K562 (cell line): ENCODE results near the gene DNAJB12. TPM values are rescaled to one million over a fixed set of nuclear protein-coding genes. Genes with fewer than 3 reads are reported as not detected.
A peak's percentile ranks its signal among the peaks of the same experiment; 100 is the strongest.

Experiments
- ARID1B ChIP-seq: fragments of 450-650 bp; IDR thresholded peaks from 2 replicates; pipeline ENCODE4 v1.6.1; 2016; ENCODE audit warnings: antibody characterized with exemption, mild to moderate bottlenecking, inconsistent platforms
- CBFA2T2 ChIP-seq: fragments of 450-650 bp; conservative IDR thresholded peaks from 2 replicates; pipeline ENCODE4 v1.6.1; 2017; ENCODE audit warnings: mild to moderate bottlenecking
- ETV6 ChIP-seq, 3 experiments: fragments of 150-350 bp in 1 of 3; sonication (generic) in 1 of 3; formaldehyde crosslinking in 1 of 3; IDR thresholded peaks; 2 replicates each; pipeline versions ENCODE4 v1.6.1 to v1.8.0; 2014 to 2022; ENCODE audit warnings: borderline replicate concordance in 2 of 3, low read depth in 2 of 3, antibody characterized with exemption in 1 of 3, low read length in 1 of 3, mild to moderate bottlenecking in 1 of 3, missing genetic modification reagents in 1 of 3
- HDAC2 ChIP-seq: fragments of 450-650 bp; IDR thresholded peaks from 2 replicates; pipeline ENCODE4 v1.6.1; 2016; ENCODE audit warnings: mild to moderate bottlenecking
- HDAC3 ChIP-seq: fragments of 450-650 bp; IDR thresholded peaks from 2 replicates; pipeline ENCODE4 v1.6.1; 2018; ENCODE audit warnings: borderline replicate concordance, mild to moderate bottlenecking, moderate library complexity; ENCODE audit not compliant: partially characterized antibody
- HINFP ChIP-seq: fragments of 450-650 bp; conservative IDR thresholded peaks from 2 replicates; pipeline ENCODE4 v1.6.1; 2016; ENCODE audit warnings: missing genetic modification characterization, low read depth, mild to moderate bottlenecking, control low read depth, missing compliant biosample characterization
- NEUROD1 ChIP-seq: fragments of 150-350 bp; IDR thresholded peaks from 2 replicates; pipeline ENCODE4 v1.6.1; 2014; ENCODE audit warnings: borderline replicate concordance, low read length, low read depth; ENCODE audit not compliant: partially characterized antibody
- NFIC ChIP-seq: fragments of 450-650 bp; IDR thresholded peaks from 2 replicates; pipeline ENCODE4 v1.6.1; 2017; ENCODE audit warnings: mild to moderate bottlenecking, inconsistent platforms
- PBX2 ChIP-seq, 2 experiments: IDR thresholded peaks in 1 of 2; conservative IDR thresholded peaks in 1 of 2; 2 replicates each; pipeline ENCODE4 v1.6.1; 2016; ENCODE audit warnings: low read depth in 2 of 2, mild to moderate bottlenecking in 1 of 2, missing compliant biosample characterization in 1 of 2, missing genetic modification characterization in 1 of 2, moderate library complexity in 1 of 2
- SPI1 ChIP-seq: IDR thresholded peaks from 2 replicates; pipeline ENCODE4 v1.6.1; 2011; ENCODE audit warnings: low read depth, low read length, control low read depth, borderline replicate concordance
- ZBTB8A ChIP-seq: fragments of 450-650 bp; IDR thresholded peaks from 2 replicates; pipeline ENCODE4 v1.6.1; 2018; ENCODE audit warnings: mild to moderate bottlenecking, moderate library complexity; ENCODE audit not compliant: partially characterized antibody
- ZNF134 ChIP-seq: fragments of 250-450 bp; sonication (Bioruptor Pico); conservative IDR thresholded peaks from 2 replicates; pipeline ENCODE4 v1.4.0; 2020
- ZNF224 ChIP-seq: sonication (generic); formaldehyde crosslinking; IDR thresholded peaks from 2 replicates; pipeline ENCODE4 v1.8.0; 2022; ENCODE audit warnings: mild to moderate bottlenecking, missing genetic modification reagents
- ZNF583 ChIP-seq: fragments of 250-450 bp; sonication (Bioruptor Pico); IDR thresholded peaks from 2 replicates; pipeline ENCODE4 v1.4.0; 2020
- ZNF584 ChIP-seq: fragments of 200-800 bp; sonication (Bioruptor generic); IDR thresholded peaks from 2 replicates; pipeline ENCODE4 v1.6.1; 2016; ENCODE audit warnings: low read depth, mild to moderate bottlenecking, missing genetic modification characterization, missing compliant biosample characterization
- polyA plus RNA-seq, 8 experiments: library from polyadenylated mRNA; depleted of rRNA in 4 of 8; stranded (reverse) in 5 of 8; unstranded in 3 of 8; fragments of >200 nt; fragmentation: Nextera tagmentation in 2 of 8; fragmentation: Illumina TruSeq in 1 of 8; extraction: Ambion mirVana in 2 of 8; extraction: Trizol in 1 of 8; gene quantifications; 2 replicates each; pipeline versions ENCODE4 v1.2.1 to v1.2.3, GENCODE V29; 2011 to 2014; ENCODE audit warnings: inconsistent platforms in 1 of 8, missing spikeins in 1 of 8
- total RNA-seq, 7 experiments: library from RNA; depleted of rRNA in 6 of 7; stranded (reverse); fragments of >200 nt in 6 of 7; fragmentation: Illumina TruSeq in 2 of 7; extraction: Trizol in 2 of 7; gene quantifications; 2 replicates each; pipeline versions ENCODE4 v1.2.1 to v1.2.3, GENCODE V29; 2011 to 2021; ENCODE audit warnings: low replicate concordance in 1 of 7
- TF ChIP-seq, protein P1 (sequence below), 2 experiments: fragments of 450-650 bp; IDR thresholded peaks; 2 replicates each; pipeline ENCODE4 v1.6.1; 2016
- TF ChIP-seq, protein P2 (sequence below): fragments of 450-650 bp; IDR thresholded peaks from 2 replicates; pipeline ENCODE4 v1.7.1; 2018; ENCODE audit warnings: mild to moderate bottlenecking, low read depth; ENCODE audit not compliant: partially characterized antibody

The DNAJB12 gene
- total and polyA plus RNA-seq, 9 of the 15 experiments (the other 6 are each of a cell fraction or from before 2014, with no cell fraction given) = 3.5 to 31.5 (median 20.3) TPM

DNA sequence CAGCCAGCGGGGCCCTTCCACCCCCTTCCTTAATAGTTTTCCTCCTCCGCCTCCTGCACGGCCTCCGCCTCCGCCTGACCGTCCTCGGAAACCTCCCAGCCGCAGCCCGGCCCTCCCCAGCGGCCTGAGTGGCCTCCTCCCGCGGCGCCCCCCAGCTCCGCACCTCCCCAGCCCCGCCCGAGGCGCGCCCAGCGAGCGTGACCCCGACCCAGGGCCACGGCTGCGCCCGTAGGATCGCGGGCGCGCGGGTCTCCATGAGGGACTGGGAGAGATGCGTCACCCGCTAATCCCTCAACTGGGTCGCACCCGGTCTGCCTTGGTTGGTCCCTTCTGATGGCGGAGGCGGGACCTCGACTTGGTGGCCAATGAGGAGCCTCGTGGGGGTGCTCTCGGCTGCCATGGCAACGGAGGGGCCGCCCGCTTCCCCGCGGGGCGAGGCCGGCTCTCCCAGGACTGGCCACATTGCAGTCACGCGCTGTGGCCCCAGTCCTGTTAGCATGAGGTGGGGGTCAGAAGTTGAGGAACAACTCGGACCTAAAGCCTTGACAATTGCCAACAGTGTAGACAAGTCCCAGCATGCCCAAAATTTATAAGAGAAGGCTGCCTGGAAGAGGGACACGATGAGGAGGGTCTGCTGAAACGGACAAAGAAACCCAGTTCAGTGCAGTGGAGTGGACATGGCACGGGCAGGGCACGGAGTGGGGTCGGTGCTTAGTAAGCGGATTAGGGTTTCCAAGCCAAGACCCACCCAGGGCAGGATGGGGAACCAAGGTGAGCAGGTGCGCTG lies 56.7 kb downstream of the DNAJB12 start (continued):
- TF ChIP-seq, protein P1, sequence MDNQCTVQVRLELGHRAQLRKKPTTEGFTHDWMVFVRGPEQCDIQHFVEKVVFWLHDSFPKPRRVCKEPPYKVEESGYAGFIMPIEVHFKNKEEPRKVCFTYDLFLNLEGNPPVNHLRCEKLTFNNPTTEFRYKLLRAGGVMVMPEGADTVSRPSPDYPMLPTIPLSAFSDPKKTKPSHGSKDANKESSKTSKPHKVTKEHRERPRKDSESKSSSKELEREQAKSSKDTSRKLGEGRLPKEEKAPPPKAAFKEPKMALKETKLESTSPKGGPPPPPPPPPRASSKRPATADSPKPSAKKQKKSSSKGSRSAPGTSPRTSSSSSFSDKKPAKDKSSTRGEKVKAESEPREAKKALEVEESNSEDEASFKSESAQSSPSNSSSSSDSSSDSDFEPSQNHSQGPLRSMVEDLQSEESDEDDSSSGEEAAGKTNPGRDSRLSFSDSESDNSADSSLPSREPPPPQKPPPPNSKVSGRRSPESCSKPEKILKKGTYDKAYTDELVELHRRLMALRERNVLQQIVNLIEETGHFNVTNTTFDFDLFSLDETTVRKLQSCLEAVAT (IDR thresholded peaks at IDR 0.05) = peak in 1 of 2 experiments; percentile 33; a peak in 1 of 4 replicates
- TF ChIP-seq ZNF134 (peak; percentile 67; the same call in 1 of the 2 replicates), SPI1 (no peak), ETV6 (IDR thresholded peaks at IDR 0.05; ENCODE audit: borderline replicate concordance in 1 of 2, low read depth in 2 of 2, low read length in 1 of 2) (no peak), ETV6 (CRISPR knock-in tag; IDR thresholded peaks at IDR 0.05; ENCODE audit: borderline replicate concordance) (no peak), HINFP (peak; percentile 71), HDAC3 (no peak), HDAC2 (peak; percentile 78), ZNF584 (peak; percentile 88; the same call in 1 of the 2 replicates), NEUROD1 (peak; percentile 96), ARID1B (no peak), PBX2 (CRISPR knock-in tag; IDR thresholded peaks at IDR 0.05; ENCODE audit: low read depth) (no peak), PBX2 (tag; conservative IDR thresholded peaks at IDR 0.05; ENCODE audit: low read depth) (no peak), CBFA2T2 (no peak), ZNF583 (CRISPR knock-in tag) (peak; percentile 92), NFIC (no peak), ZBTB8A (no peak), ZNF224 (CRISPR knock-in tag) (no peak; the same call in 1 of the 2 replicates)
- TF ChIP-seq, protein P2, sequence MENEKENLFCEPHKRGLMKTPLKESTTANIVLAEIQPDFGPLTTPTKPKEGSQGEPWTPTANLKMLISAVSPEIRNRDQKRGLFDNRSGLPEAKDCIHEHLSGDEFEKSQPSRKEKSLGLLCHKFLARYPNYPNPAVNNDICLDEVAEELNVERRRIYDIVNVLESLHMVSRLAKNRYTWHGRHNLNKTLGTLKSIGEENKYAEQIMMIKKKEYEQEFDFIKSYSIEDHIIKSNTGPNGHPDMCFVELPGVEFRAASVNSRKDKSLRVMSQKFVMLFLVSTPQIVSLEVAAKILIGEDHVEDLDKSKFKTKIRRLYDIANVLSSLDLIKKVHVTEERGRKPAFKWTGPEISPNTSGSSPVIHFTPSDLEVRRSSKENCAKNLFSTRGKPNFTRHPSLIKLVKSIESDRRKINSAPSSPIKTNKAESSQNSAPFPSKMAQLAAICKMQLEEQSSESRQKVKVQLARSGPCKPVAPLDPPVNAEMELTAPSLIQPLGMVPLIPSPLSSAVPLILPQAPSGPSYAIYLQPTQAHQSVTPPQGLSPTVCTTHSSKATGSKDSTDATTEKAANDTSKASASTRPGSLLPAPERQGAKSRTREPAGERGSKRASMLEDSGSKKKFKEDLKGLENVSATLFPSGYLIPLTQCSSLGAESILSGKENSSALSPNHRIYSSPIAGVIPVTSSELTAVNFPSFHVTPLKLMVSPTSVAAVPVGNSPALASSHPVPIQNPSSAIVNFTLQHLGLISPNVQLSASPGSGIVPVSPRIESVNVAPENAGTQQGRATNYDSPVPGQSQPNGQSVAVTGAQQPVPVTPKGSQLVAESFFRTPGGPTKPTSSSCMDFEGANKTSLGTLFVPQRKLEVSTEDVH = no peak
